Type B pancreatic cell (in vitro differentiated cells): ENCODE data around the gene TRPM3. TPM values are rescaled to one million over a fixed set of nuclear protein-coding genes. Genes with fewer than 3 reads are reported as not detected.

Experiments
- DNase-seq: peaks from one replicate; pipeline ENCODE4 v3.0.0; 2021; ENCODE audit warnings: mixed read lengths; ENCODE audit not compliant: unreplicated experiment; ENCODE audit errors: extremely low spot score
- H3K27ac Mint-ChIP-seq: 2 replicates; pipeline ENCODE4 v1.8.0; 2021; ENCODE audit warnings: mild to moderate bottlenecking, mixed read lengths
- H3K27me3 Mint-ChIP-seq: 2 replicates; pipeline ENCODE4 v1.8.0; 2021; ENCODE audit warnings: mixed read lengths
- H3K36me3 Mint-ChIP-seq: 2 replicates; pipeline ENCODE4 v1.8.0; 2021; ENCODE audit warnings: mixed read lengths
- H3K4me1 Mint-ChIP-seq: one replicate; pipeline ENCODE4 v1.8.0; 2021; ENCODE audit warnings: mixed read lengths; ENCODE audit not compliant: unreplicated experiment
- H3K4me3 Mint-ChIP-seq: 2 replicates; pipeline ENCODE4 v1.8.0; 2021; ENCODE audit warnings: mild to moderate bottlenecking, mixed read lengths
- H3K9me3 Mint-ChIP-seq: 2 replicates; pipeline ENCODE4 v1.8.0; 2021; ENCODE audit warnings: mixed read lengths
- total RNA-seq: library from RNA; stranded (reverse); gene quantifications from 2 replicates; pipeline ENCODE4 v1.2.1, GENCODE V29; 2021; ENCODE audit warnings: low replicate concordance
- TF ChIP-seq, protein P1 (sequence below): fragments of 200-600 bp; sonication (generic); conservative IDR thresholded peaks from 2 replicates; pipeline ENCODE4 v1.5.0; 2021; ENCODE audit warnings: antibody characterized with exemption, mild to moderate bottlenecking

Gene TRPM3
- total RNA-seq, 1 donor from 2014 or later: 17.0 TPM

DNA sequence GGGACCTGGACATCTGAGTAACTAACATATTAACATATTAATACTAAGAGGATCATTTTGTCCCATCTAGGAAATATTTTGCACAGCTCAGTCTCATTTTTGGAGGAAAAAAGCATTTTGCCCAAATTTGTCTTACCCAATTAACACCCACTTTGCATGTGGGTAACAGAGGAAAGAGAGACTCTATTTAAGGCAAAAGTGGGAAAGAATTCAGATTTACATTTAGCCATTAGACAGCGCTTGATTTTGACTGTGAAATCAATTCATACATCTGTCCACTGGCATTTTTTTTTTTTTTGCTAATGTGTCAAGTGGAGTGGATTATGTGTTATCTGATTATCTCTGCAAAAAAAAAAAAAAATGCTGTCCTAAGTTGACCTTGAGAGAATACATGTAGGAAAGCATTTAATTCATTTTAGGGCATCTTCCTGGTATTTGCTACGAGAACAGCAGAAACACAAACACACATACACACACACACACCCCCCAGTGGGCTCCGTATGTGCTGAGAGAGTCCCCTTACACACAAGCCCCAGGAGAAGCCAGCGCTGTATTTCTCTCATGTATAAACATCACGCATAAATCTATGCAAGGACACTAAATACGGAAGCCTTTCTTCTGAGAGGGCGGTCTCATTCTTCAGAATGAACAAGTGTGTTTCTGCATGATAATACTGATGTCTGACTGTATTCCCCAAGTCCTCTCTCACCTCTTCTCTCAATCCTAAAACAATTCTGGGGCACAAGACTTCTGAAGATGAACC, 505.0 kb downstream of the TRPM3 start:
- H3K4me3 Mint-ChIP-seq: no peak overlapping the region
- no peak for DNase-seq
- H3K4me1 Mint-ChIP-seq: no peaks in the 10 kb centered on the region
- no peak overlapping the region for H3K27ac Mint-ChIP-seq
- TF ChIP-seq, protein P1, sequence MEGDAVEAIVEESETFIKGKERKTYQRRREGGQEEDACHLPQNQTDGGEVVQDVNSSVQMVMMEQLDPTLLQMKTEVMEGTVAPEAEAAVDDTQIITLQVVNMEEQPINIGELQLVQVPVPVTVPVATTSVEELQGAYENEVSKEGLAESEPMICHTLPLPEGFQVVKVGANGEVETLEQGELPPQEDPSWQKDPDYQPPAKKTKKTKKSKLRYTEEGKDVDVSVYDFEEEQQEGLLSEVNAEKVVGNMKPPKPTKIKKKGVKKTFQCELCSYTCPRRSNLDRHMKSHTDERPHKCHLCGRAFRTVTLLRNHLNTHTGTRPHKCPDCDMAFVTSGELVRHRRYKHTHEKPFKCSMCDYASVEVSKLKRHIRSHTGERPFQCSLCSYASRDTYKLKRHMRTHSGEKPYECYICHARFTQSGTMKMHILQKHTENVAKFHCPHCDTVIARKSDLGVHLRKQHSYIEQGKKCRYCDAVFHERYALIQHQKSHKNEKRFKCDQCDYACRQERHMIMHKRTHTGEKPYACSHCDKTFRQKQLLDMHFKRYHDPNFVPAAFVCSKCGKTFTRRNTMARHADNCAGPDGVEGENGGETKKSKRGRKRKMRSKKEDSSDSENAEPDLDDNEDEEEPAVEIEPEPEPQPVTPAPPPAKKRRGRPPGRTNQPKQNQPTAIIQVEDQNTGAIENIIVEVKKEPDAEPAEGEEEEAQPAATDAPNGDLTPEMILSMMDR: no peak
- H3K27me3 Mint-ChIP-seq: peaks cover 4% of the 10 kb centered on the region
- no peaks in the 10 kb centered on the region for H3K9me3 Mint-ChIP-seq
- H3K36me3 Mint-ChIP-seq: no peaks in the 10 kb centered on the region

DNA sequence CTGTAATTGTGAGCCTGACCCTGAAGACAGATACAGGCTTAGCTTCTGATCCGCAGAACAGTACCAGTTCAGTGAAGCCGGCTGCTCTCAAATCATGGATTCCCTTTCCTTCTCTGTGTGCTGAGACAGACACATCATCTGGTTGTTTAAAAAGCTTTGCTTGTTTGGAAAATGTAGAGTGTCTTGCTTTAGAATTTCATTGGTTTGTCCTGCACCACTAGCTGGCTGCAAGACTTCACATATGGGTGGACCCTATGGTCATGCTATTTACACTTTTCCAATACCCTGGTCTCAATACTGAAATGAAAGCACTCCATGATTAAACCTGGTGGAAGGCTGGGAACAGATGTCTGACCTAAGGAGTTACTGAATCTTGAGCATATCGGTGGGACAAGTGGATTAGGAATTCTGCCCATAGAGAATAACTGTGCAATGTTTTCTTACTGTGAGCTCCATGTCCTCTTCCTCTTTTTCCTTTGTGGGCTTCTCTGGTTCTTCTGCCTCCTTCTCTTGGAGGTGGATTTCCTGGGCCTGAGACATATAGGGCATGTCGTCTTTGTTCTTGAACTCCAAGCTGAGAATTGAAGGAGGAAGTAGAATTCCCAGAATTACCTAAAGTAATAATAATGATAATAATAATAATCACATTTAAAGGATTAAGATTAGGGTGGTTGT, 505.8 kb downstream of the TRPM3 start:
- Mint-ChIP-seq H3K4me1 (no peaks in the 10 kb centered on the region), H3K4me3 (no peak overlapping the region), H3K9me3 (no peaks in the 10 kb centered on the region), H3K36me3 (no peaks in the 10 kb centered on the region), H3K27ac (no peak overlapping the region), H3K27me3 (peaks cover 4% of the 10 kb centered on the region)
- no peak for DNase-seq
- TF ChIP-seq, protein P1: no peak

DNA sequence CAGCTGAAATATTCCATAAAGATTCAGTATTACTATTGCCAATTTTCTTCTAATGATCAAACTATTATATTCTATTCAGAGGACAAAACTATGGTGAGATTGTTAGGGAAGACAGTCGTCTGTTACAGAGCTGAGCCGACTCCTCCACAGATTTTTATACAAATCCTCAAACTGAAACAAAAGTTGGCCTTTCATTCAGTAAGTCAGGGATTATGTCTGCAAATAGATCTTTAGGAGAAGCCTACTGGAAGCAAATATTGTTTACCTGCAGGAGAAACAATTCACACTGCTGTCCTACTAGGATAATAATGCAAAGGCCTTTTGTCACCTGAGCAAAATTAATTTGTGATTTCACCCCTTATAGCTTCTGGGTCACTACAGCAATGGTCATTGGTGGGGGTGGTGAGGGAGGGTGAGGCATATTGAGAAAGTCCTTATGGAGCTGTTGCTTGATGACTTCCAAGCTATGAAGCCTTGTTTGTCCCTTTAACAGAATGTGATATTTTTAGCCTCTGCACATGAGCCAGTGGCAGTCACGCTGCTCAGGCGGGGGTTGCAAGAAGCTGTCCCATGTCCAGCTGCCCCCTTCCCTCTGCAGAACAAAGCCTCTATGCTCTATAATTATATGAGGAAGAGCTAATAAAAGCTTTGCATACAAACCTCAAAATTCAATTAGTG, 506.5 kb downstream of the TRPM3 start:
- Mint-ChIP-seq H3K4me3 (no peak overlapping the region), H3K9me3 (no peaks in the 10 kb centered on the region), H3K4me1 (no peaks in the 10 kb centered on the region), H3K27me3 (peaks cover 4% of the 10 kb centered on the region), H3K27ac (no peak overlapping the region), H3K36me3 (no peaks in the 10 kb centered on the region)
- DNase-seq: no peak
- TF ChIP-seq, protein P1: no peak

DNA sequence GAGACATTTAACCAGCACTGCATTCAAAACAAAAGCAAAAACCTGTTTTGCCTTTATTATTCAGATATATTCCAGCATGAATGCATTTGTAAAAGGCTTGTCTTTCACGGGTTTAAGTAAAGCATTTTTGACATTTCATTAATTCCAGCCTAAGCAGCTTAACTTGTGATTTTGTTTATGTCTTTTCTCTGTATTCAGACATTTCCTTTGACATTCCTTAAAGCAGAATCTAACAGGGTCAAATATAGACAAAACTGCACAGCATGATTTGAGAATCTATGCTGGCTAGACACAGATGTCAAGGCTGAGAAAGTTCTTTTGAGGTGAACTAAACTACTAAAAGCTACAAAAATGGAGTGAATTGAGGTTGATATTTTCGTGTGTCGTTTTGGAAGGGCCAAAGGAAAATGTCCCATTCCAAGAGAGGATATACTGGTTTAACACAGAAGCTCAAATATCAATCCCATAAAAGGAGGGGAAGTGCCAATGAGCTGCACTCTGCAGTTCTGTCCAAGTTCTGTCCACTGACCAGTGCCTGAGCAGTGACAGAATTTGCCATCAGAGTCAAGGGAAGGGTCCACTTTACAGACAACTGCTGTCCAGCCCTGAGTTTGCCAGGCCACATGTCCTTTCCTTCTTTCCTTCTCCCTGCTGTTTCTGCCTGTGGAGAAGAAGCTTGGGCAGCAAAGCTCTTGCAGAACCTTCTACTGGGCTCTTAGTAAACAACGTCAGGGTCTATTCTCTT, 508.2 kb downstream of the TRPM3 start:
- Mint-ChIP-seq H3K9me3 (no peaks in the 10 kb centered on the region), H3K4me3 (no peak overlapping the region), H3K4me1 (no peaks in the 10 kb centered on the region), H3K36me3 (no peaks in the 10 kb centered on the region), H3K27ac (no peak overlapping the region), H3K27me3 (peaks cover 4% of the 10 kb centered on the region)
- DNase-seq: no peak
- TF ChIP-seq, protein P1: no peak

DNA sequence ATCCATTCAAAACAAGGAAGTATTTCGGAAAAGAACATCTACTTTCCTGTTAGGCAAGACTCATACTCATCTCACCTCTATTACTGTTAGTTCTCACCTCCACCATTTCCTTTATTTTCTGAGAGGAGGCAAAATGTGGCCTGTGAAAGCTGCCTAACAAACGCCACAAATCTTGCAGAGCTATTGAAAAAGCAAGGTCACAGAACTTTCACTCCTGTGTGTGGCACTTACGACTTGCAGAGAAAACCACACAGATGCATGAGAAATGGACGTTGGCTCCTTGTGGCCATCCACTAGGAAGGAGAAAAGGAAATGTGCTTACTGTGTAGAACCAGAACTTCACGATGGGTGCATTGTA, 511.2 kb downstream of the TRPM3 start:
- Mint-ChIP-seq H3K27ac (no peak overlapping the region), H3K9me3 (no peaks in the 10 kb centered on the region), H3K4me1 (no peaks in the 10 kb centered on the region), H3K27me3 (peaks cover 4% of the 10 kb centered on the region), H3K36me3 (no peaks in the 10 kb centered on the region), H3K4me3 (no peak overlapping the region)
- DNase-seq: no peak
- TF ChIP-seq, protein P1: no peak
